ENCODE data around the gene ZNF775.

ZNF775 gene

GRCh38 chr7:150412518-150413488 lies 33.7 kb downstream of the ZNF775 start:
- no peak for TF ChIP-seq CTCF (IDR thresholded peaks at IDR 0.05; ENCODE audit: insufficient read depth, low read length, poor library complexity, severe bottlenecking)
- H3K36me3 ChIP-seq (ENCODE audit: control insufficient read depth, insufficient read depth, low read length) = peaks cover 2% of the 10 kb centered on the region
- no peak overlapping the region for H3K4me3 ChIP-seq (replicated peaks; ENCODE audit: low read depth, low read length)
- DNase-seq (ENCODE audit: extremely low read depth, insufficient read length) = no peak
- no peaks in the 10 kb centered on the region for H3K27me3 ChIP-seq (replicated peaks; ENCODE audit: control insufficient read depth, insufficient read depth, low read length)

GRCh38 chr7:150413640-150414081 lies 34.5 kb downstream of the ZNF775 start:
- no peaks in the 10 kb centered on the region for H3K27me3 ChIP-seq (replicated peaks; ENCODE audit: control insufficient read depth, insufficient read depth, low read length)
- no peak overlapping the region for H3K4me3 ChIP-seq (replicated peaks; ENCODE audit: low read depth, low read length)
- no peak for DNase-seq (ENCODE audit: extremely low read depth, insufficient read length)
- TF ChIP-seq CTCF (IDR thresholded peaks at IDR 0.05; ENCODE audit: insufficient read depth, low read length, poor library complexity, severe bottlenecking) = no peak
- H3K36me3 ChIP-seq (ENCODE audit: control insufficient read depth, insufficient read depth, low read length) = peaks cover 2% of the 10 kb centered on the region

- TF ChIP-seq CTCF (IDR thresholded peaks at IDR 0.05; ENCODE audit: insufficient read depth, low read length, poor library complexity, severe bottlenecking) = no peak
- H3K4me3 ChIP-seq (replicated peaks; ENCODE audit: low read depth, low read length) = no peak overlapping the region
- no peak for DNase-seq (ENCODE audit: extremely low read depth, insufficient read length)
- no peaks in the 10 kb centered on the region for H3K27me3 ChIP-seq (replicated peaks; ENCODE audit: control insufficient read depth, insufficient read depth, low read length)
- H3K36me3 ChIP-seq (ENCODE audit: control insufficient read depth, insufficient read depth, low read length) = no peaks in the 10 kb centered on the region
Observed at GRCh38 chr7:150415161-150416153, 36.3 kb downstream of the ZNF775 start.

GRCh38 chr7:150417239-150417638 lies 38.1 kb downstream of the ZNF775 start:
- no peak overlapping the region for H3K4me3 ChIP-seq (replicated peaks; ENCODE audit: low read depth, low read length)
- H3K36me3 ChIP-seq (ENCODE audit: control insufficient read depth, insufficient read depth, low read length) = no peaks in the 10 kb centered on the region
- no peak for DNase-seq (ENCODE audit: extremely low read depth, insufficient read length)
- H3K27me3 ChIP-seq (replicated peaks; ENCODE audit: control insufficient read depth, insufficient read depth, low read length) = no peaks in the 10 kb centered on the region
- no peak for TF ChIP-seq CTCF (IDR thresholded peaks at IDR 0.05; ENCODE audit: insufficient read depth, low read length, poor library complexity, severe bottlenecking)

- TF ChIP-seq CTCF (IDR thresholded peaks at IDR 0.05; ENCODE audit: insufficient read depth, low read length, poor library complexity, severe bottlenecking) = peak; percentile 31
- Histone ChIP-seq H3K4me3 (replicated peaks; ENCODE audit: low read depth, low read length) (no peak overlapping the region), H3K27me3 (replicated peaks; ENCODE audit: control insufficient read depth, insufficient read depth, low read length) (no peaks in the 10 kb centered on the region), H3K36me3 (ENCODE audit: control insufficient read depth, insufficient read depth, low read length) (no peaks in the 10 kb centered on the region)
- no peak for DNase-seq (ENCODE audit: extremely low read depth, insufficient read length)
Observed at GRCh38 chr7:150417863-150418262, 38.7 kb downstream of the ZNF775 start.

All from GM06990 (cell line).